K562 (cell line): ENCODE results near the gene FES. TPM values are rescaled to one million over a fixed set of nuclear protein-coding genes. Genes with fewer than 3 reads are reported as not detected.

Source experiments
- ATF7 ChIP-seq: fragments of 450-650 bp; IDR thresholded peaks from 2 replicates; pipeline ENCODE4 v1.7.1; 2014; ENCODE audit warnings: mild to moderate bottlenecking, moderate library complexity
- MLX ChIP-seq, 2 experiments: fragments of 450-650 bp in 1 of 2; sonication (generic) in 1 of 2; formaldehyde crosslinking; conservative IDR thresholded peaks; 2 replicates each; pipeline versions ENCODE4 v1.4.0 to v1.8.1; 2020 to 2022; ENCODE audit warnings: mild to moderate bottlenecking in 1 of 2, missing genetic modification reagents in 1 of 2
- NRF1 ChIP-seq, 2 experiments: fragments of 450-650 bp; IDR thresholded peaks in 1 of 2; conservative IDR thresholded peaks in 1 of 2; 2 replicates each; pipeline ENCODE4 v1.6.1; 2014; ENCODE audit warnings: mild to moderate bottlenecking in 2 of 2
- RAD51 ChIP-seq: fragments of 450-650 bp; IDR thresholded peaks from 2 replicates; pipeline ENCODE4 v1.7.1; 2016; ENCODE audit warnings: low read depth, mild to moderate bottlenecking, borderline replicate concordance
- ZNF384 ChIP-seq: IDR thresholded peaks from 2 replicates; pipeline ENCODE4 v1.6.1; 2012; ENCODE audit warnings: low read depth, low read length, improper control_type of control experiment
- ZNF551 ChIP-seq: fragments of 250-450 bp; sonication (Bioruptor Pico); IDR thresholded peaks from 2 replicates; pipeline ENCODE4 v1.5.0; 2021; ENCODE audit warnings: mild to moderate bottlenecking, moderate library complexity
- polyA plus RNA-seq, 8 experiments: library from polyadenylated mRNA; depleted of rRNA in 4 of 8; stranded (reverse) in 5 of 8; unstranded in 3 of 8; fragments of >200 nt; fragmentation: Nextera tagmentation in 2 of 8; fragmentation: Illumina TruSeq in 1 of 8; extraction: Ambion mirVana in 2 of 8; extraction: Trizol in 1 of 8; gene quantifications; 2 replicates each; pipeline versions ENCODE4 v1.2.1 to v1.2.3, GENCODE V29; 2011 to 2014; ENCODE audit warnings: inconsistent platforms in 1 of 8, missing spikeins in 1 of 8
- total RNA-seq, 7 experiments: library from RNA; depleted of rRNA in 6 of 7; stranded (reverse); fragments of >200 nt in 6 of 7; fragmentation: Illumina TruSeq in 2 of 7; extraction: Trizol in 2 of 7; gene quantifications; 2 replicates each; pipeline versions ENCODE4 v1.2.1 to v1.2.3, GENCODE V29; 2011 to 2021; ENCODE audit warnings: low replicate concordance in 1 of 7
- TF ChIP-seq, protein P1 (sequence below): conservative IDR thresholded peaks from 2 replicates; pipeline ENCODE4 v1.6.1; 2011; ENCODE audit warnings: low read depth, mild to moderate bottlenecking, low read length; ENCODE audit not compliant: control insufficient read depth
- TF ChIP-seq, protein P2 (sequence below): fragments of 450-650 bp; IDR thresholded peaks from 2 replicates; pipeline ENCODE4 v1.6.1; 2016; ENCODE audit warnings: low read depth, mild to moderate bottlenecking, moderate library complexity
- TF ChIP-seq, protein P3 (sequence below): fragments of 450-650 bp; IDR thresholded peaks from 2 replicates; pipeline ENCODE4 v1.6.1; 2016; ENCODE audit warnings: low read depth
- TF ChIP-seq, protein P4 (sequence below): sonication (generic); formaldehyde crosslinking; IDR thresholded peaks from 2 replicates; pipeline ENCODE4 v1.8.1; 2022; ENCODE audit warnings: missing genetic modification reagents

FES gene
- total and polyA plus RNA-seq, 9 of the 15 experiments (the other 6 are each of a cell fraction or from before 2014, with no cell fraction given) = 0.38 to 2.6 (median 0.82) TPM

GRCh38 chr15:90872486-90873184, 11.7 kb upstream of the FES start (continued):
- TF ChIP-seq, protein P1, sequence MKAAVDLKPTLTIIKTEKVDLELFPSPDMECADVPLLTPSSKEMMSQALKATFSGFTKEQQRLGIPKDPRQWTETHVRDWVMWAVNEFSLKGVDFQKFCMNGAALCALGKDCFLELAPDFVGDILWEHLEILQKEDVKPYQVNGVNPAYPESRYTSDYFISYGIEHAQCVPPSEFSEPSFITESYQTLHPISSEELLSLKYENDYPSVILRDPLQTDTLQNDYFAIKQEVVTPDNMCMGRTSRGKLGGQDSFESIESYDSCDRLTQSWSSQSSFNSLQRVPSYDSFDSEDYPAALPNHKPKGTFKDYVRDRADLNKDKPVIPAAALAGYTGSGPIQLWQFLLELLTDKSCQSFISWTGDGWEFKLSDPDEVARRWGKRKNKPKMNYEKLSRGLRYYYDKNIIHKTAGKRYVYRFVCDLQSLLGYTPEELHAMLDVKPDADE = no peak
- TF ChIP-seq, protein P2, sequence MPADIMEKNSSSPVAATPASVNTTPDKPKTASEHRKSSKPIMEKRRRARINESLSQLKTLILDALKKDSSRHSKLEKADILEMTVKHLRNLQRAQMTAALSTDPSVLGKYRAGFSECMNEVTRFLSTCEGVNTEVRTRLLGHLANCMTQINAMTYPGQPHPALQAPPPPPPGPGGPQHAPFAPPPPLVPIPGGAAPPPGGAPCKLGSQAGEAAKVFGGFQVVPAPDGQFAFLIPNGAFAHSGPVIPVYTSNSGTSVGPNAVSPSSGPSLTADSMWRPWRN = no peak
- no peak for TF ChIP-seq RAD51
- no peak for TF ChIP-seq NRF1 (conservative IDR thresholded peaks at IDR 0.05 in 1 of 2, IDR thresholded peaks at IDR 0.05 in 1 of 2)
- no peak for TF ChIP-seq ZNF551 (CRISPR knock-in tag)
- TF ChIP-seq MLX (CRISPR knock-in tag; conservative IDR thresholded peaks at IDR 0.05) = no peak
- TF ChIP-seq, protein P3, sequence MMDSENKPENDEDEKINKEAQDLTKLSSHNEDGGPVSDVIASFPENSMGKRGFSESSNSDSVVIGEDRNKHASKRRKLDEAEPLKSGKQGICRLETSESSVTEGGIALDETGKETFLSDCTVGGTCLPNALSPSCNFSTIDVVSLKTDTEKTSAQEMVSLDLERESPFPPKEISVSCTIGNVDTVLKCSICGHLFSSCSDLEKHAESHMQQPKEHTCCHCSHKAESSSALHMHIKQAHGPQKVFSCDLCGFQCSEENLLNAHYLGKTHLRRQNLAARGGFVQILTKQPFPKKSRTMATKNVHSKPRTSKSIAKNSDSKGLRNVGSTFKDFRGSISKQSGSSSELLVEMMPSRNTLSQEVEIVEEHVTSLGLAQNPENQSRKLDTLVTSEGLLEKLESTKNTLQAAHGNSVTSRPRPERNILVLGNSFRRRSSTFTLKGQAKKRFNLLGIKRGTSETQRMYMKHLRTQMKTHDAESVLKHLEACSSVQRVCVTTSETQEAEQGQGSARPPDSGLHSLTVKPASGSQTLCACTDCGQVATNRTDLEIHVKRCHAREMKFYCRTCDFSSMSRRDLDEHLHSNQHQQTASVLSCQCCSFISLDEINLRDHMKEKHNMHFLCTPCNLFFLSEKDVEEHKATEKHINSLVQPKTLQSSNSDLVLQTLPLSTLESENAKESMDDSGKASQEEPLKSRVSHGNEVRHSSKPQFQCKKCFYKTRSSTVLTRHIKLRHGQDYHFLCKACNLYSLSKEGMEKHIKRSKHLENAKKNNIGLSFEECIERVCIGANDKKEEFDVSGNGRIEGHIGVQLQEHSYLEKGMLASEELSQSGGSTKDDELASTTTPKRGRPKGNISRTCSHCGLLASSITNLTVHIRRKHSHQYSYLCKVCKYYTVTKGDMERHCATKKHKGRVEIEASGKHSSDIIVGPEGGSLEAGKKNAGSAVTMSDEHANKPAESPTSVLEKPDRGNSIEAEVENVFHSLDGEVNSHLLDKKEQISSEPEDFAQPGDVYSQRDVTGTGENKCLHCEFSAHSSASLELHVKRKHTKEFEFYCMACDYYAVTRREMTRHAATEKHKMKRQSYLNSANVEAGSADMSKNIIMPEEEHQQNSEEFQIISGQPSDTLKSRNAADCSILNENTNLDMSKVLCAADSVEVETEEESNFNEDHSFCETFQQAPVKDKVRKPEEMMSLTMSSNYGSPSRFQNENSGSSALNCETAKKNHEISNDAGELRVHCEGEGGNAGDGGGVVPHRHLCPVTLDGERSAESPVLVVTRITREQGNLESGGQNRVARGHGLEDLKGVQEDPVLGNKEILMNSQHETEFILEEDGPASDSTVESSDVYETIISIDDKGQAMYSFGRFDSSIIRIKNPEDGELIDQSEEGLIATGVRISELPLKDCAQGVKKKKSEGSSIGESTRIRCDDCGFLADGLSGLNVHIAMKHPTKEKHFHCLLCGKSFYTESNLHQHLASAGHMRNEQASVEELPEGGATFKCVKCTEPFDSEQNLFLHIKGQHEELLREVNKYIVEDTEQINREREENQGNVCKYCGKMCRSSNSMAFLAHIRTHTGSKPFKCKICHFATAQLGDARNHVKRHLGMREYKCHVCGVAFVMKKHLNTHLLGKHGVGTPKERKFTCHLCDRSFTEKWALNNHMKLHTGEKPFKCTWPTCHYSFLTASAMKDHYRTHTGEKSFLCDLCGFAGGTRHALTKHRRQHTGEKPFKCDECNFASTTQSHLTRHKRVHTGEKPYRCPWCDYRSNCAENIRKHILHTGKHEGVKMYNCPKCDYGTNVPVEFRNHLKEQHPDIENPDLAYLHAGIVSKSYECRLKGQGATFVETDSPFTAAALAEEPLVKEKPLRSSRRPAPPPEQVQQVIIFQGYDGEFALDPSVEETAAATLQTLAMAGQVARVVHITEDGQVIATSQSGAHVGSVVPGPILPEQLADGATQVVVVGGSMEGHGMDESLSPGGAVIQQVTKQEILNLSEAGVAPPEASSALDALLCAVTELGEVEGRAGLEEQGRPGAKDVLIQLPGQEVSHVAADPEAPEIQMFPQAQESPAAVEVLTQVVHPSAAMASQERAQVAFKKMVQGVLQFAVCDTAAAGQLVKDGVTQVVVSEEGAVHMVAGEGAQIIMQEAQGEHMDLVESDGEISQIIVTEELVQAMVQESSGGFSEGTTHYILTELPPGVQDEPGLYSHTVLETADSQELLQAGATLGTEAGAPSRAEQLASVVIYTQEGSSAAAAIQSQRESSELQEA = no peak
- TF ChIP-seq, protein P4, sequence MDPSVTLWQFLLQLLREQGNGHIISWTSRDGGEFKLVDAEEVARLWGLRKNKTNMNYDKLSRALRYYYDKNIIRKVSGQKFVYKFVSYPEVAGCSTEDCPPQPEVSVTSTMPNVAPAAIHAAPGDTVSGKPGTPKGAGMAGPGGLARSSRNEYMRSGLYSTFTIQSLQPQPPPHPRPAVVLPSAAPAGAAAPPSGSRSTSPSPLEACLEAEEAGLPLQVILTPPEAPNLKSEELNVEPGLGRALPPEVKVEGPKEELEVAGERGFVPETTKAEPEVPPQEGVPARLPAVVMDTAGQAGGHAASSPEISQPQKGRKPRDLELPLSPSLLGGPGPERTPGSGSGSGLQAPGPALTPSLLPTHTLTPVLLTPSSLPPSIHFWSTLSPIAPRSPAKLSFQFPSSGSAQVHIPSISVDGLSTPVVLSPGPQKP (CRISPR knock-in tag) = no peak
- TF ChIP-seq ZNF384 = no peak
- no peak for TF ChIP-seq ATF7
